ENCODE measurements around the gene PRKCZ. TPM values are rescaled to one million over a fixed set of nuclear protein-coding genes. Genes with fewer than 3 reads are reported as not detected.

The PRKCZ gene
- total RNA-seq, 1 donor from 2014 or later, result 32.6 TPM

GRCh38 chr1:2186901-2187300 lies 136.7 kb downstream of the PRKCZ start:
- no peak for DNase-seq (ENCODE audit: low read depth)
- no peak overlapping the region for H3K4me3 Mint-ChIP-seq (ENCODE audit: unreplicated experiment)
- no peaks in the 10 kb centered on the region for H3K27me3 Mint-ChIP-seq (ENCODE audit: low read depth, unreplicated experiment)
- H3K27ac Mint-ChIP-seq (ENCODE audit: unreplicated experiment), result peak overlapping the region; percentile 18
- H3K36me3 Mint-ChIP-seq (ENCODE audit: low read depth, unreplicated experiment), result peaks cover 11% of the 10 kb centered on the region
- Histone ChIP-seq H3K27me3 (ENCODE audit: insufficient read depth, low read length) (no peaks in the 10 kb centered on the region), H3K27ac (ENCODE audit: low read depth, low read length) (no peak overlapping the region), H3K4me3 (ENCODE audit: insufficient read depth, low read depth, low read length) (no peak overlapping the region), H3K9me3 (ENCODE audit: insufficient read depth, low read depth, low read length) (no peaks in the 10 kb centered on the region), H3K9ac (ENCODE audit: low read length) (no peak overlapping the region), H3K79me2 (ENCODE audit: insufficient read depth, low read length) (peaks cover 20% of the 10 kb centered on the region), H3K4me2 (ENCODE audit: low read length) (no peak overlapping the region), H3K4me1 (ENCODE audit: insufficient read depth, low read length) (peaks cover 15% of the 10 kb centered on the region), H3K36me3 (ENCODE audit: insufficient read depth, low read length) (no peaks in the 10 kb centered on the region), H2AFZ (ENCODE audit: low read depth, low read length) (no peak overlapping the region), H4K20me1 (ENCODE audit: insufficient read depth, low read length) (peaks cover 15% of the 10 kb centered on the region)
- peaks cover 3% of the 10 kb centered on the region for H3K4me1 Mint-ChIP-seq (ENCODE audit: low read depth, unreplicated experiment)
- FAIRE-seq, result no peak
- H3K9me3 Mint-ChIP-seq (ENCODE audit: unreplicated experiment), result no peaks in the 10 kb centered on the region
- TF ChIP-seq EZH2 (IDR thresholded peaks at IDR 0.05; ENCODE audit: insufficient read depth, low read length), result no peak
- no peak for TF ChIP-seq CTCF (IDR thresholded peaks at IDR 0.05; ENCODE audit: insufficient read depth, low read depth, low read length)

GRCh38 chr1:2187619-2188018 lies 137.4 kb downstream of the PRKCZ start:
- Histone ChIP-seq H3K9me3 (ENCODE audit: insufficient read depth, low read depth, low read length) (no peaks in the 10 kb centered on the region), H3K9ac (ENCODE audit: low read length) (no peak overlapping the region), H3K4me3 (ENCODE audit: insufficient read depth, low read depth, low read length) (no peak overlapping the region), H3K27ac (ENCODE audit: low read depth, low read length) (no peak overlapping the region), H4K20me1 (ENCODE audit: insufficient read depth, low read length) (peaks cover 15% of the 10 kb centered on the region), H2AFZ (ENCODE audit: low read depth, low read length) (no peak overlapping the region), H3K79me2 (ENCODE audit: insufficient read depth, low read length) (peaks cover 27% of the 10 kb centered on the region), H3K4me1 (ENCODE audit: insufficient read depth, low read length) (peaks cover 17% of the 10 kb centered on the region), H3K36me3 (ENCODE audit: insufficient read depth, low read length) (no peaks in the 10 kb centered on the region), H3K4me2 (ENCODE audit: low read length) (no peak overlapping the region), H3K27me3 (ENCODE audit: insufficient read depth, low read length) (no peaks in the 10 kb centered on the region)
- no peak for TF ChIP-seq CTCF (IDR thresholded peaks at IDR 0.05; ENCODE audit: insufficient read depth, low read depth, low read length)
- TF ChIP-seq EZH2 (IDR thresholded peaks at IDR 0.05; ENCODE audit: insufficient read depth, low read length), result no peak
- Mint-ChIP-seq H3K27ac (ENCODE audit: unreplicated experiment) (no peak overlapping the region), H3K27me3 (ENCODE audit: low read depth, unreplicated experiment) (no peaks in the 10 kb centered on the region), H3K4me1 (ENCODE audit: low read depth, unreplicated experiment) (peaks cover 3% of the 10 kb centered on the region), H3K4me3 (ENCODE audit: unreplicated experiment) (no peak overlapping the region), H3K9me3 (ENCODE audit: unreplicated experiment) (no peaks in the 10 kb centered on the region), H3K36me3 (ENCODE audit: low read depth, unreplicated experiment) (peaks cover 10% of the 10 kb centered on the region)
- FAIRE-seq, result no peak
- no peak for DNase-seq (ENCODE audit: low read depth)

GRCh38 chr1:2188336-2188735 lies 138.1 kb downstream of the PRKCZ start:
- no peaks in the 10 kb centered on the region for H3K9me3 ChIP-seq (ENCODE audit: insufficient read depth, low read depth, low read length)
- no peak overlapping the region for H3K4me3 Mint-ChIP-seq (ENCODE audit: unreplicated experiment)
- peaks cover 3% of the 10 kb centered on the region for H3K4me1 Mint-ChIP-seq (ENCODE audit: low read depth, unreplicated experiment)
- H3K27ac Mint-ChIP-seq (ENCODE audit: unreplicated experiment), result no peak overlapping the region
- peaks cover 7% of the 10 kb centered on the region for H3K36me3 Mint-ChIP-seq (ENCODE audit: low read depth, unreplicated experiment)
- no peaks in the 10 kb centered on the region for H3K27me3 ChIP-seq (ENCODE audit: insufficient read depth, low read length)
- H4K20me1 ChIP-seq (ENCODE audit: insufficient read depth, low read length), result peaks cover 15% of the 10 kb centered on the region
- no peak overlapping the region for H3K27ac ChIP-seq (ENCODE audit: low read depth, low read length)
- no peak overlapping the region for H3K4me2 ChIP-seq (ENCODE audit: low read length)
- H3K27me3 Mint-ChIP-seq (ENCODE audit: low read depth, unreplicated experiment), result no peaks in the 10 kb centered on the region
- no peak for DNase-seq (ENCODE audit: low read depth)
- H3K9ac ChIP-seq (ENCODE audit: low read length), result no peak overlapping the region
- TF ChIP-seq CTCF (IDR thresholded peaks at IDR 0.05; ENCODE audit: insufficient read depth, low read depth, low read length) (no peak), EZH2 (IDR thresholded peaks at IDR 0.05; ENCODE audit: insufficient read depth, low read length) (no peak)
- H3K9me3 Mint-ChIP-seq (ENCODE audit: unreplicated experiment), result no peaks in the 10 kb centered on the region
- no peak for FAIRE-seq
- peaks cover 22% of the 10 kb centered on the region for H3K4me1 ChIP-seq (ENCODE audit: insufficient read depth, low read length)
- H3K79me2 ChIP-seq (ENCODE audit: insufficient read depth, low read length), result peaks cover 34% of the 10 kb centered on the region
- H2AFZ ChIP-seq (ENCODE audit: low read depth, low read length), result no peak overlapping the region
- no peak overlapping the region for H3K4me3 ChIP-seq (ENCODE audit: insufficient read depth, low read depth, low read length)
- no peaks in the 10 kb centered on the region for H3K36me3 ChIP-seq (ENCODE audit: insufficient read depth, low read length)

Measured in astrocyte (in vitro differentiated cells and primary cell).